IPS-20b (cell line): ENCODE results near the gene GRM1.

Experiments
- H3K27ac ChIP-seq: one replicate; pipeline ENCODE4 v1.5.1; 2013; ENCODE audit warnings: low read length
- H3K27me3 ChIP-seq: 2 replicates; pipeline ENCODE4 v1.6.1; 2013; ENCODE audit warnings: mild to moderate bottlenecking, low read length, inconsistent platforms; ENCODE audit not compliant: insufficient read depth
- H3K36me3 ChIP-seq: 2 replicates; pipeline ENCODE4 v1.6.1; 2013; ENCODE audit warnings: low read depth, mild to moderate bottlenecking, inconsistent platforms, low read length, moderate library complexity; ENCODE audit not compliant: insufficient read depth
- H3K4me1 ChIP-seq: 2 replicates; pipeline ENCODE4 v1.6.1; 2013; ENCODE audit warnings: mild to moderate bottlenecking, control low read depth, inconsistent platforms, low read length, moderate library complexity; ENCODE audit not compliant: insufficient read depth
- H3K4me3 ChIP-seq: 2 replicates; pipeline ENCODE4 v1.5.1; 2013; ENCODE audit warnings: mild to moderate bottlenecking, low read length, inconsistent platforms
- H3K9ac ChIP-seq: 2 replicates; pipeline ENCODE4 v1.6.1; 2013; ENCODE audit warnings: low read depth, mild to moderate bottlenecking, inconsistent platforms, low read length, moderate library complexity
- H3K9me3 ChIP-seq: 2 replicates; pipeline ENCODE4 v1.6.1; 2013; ENCODE audit warnings: mild to moderate bottlenecking, low read depth, low read length, inconsistent platforms; ENCODE audit not compliant: insufficient read depth

Gene GRM1

GRCh38 chr6:146047371-146047770 is 18.5 kb downstream of the GRM1 start:
- Histone ChIP-seq H3K9ac (no peak overlapping the region), H3K4me3 (no peak overlapping the region), H3K27me3 (no peaks in the 10 kb centered on the region), H3K4me1 (no peaks in the 10 kb centered on the region; the same call in 1 of the 2 replicates), H3K27ac (no peak overlapping the region), H3K36me3 (no peaks in the 10 kb centered on the region), H3K9me3 (no peaks in the 10 kb centered on the region)

GRCh38 chr6:146050168-146050567 is 21.3 kb downstream of the GRM1 start:
- Histone ChIP-seq H3K4me1 (no peaks in the 10 kb centered on the region; the same call in 1 of the 2 replicates), H3K4me3 (no peak overlapping the region), H3K9ac (no peak overlapping the region), H3K36me3 (no peaks in the 10 kb centered on the region), H3K9me3 (no peaks in the 10 kb centered on the region), H3K27me3 (no peaks in the 10 kb centered on the region), H3K27ac (no peak overlapping the region)

- Histone ChIP-seq H3K9ac (no peak overlapping the region), H3K36me3 (no peaks in the 10 kb centered on the region), H3K4me3 (no peak overlapping the region), H3K27ac (no peak overlapping the region), H3K4me1 (no peaks in the 10 kb centered on the region; the same call in 1 of the 2 replicates), H3K9me3 (no peaks in the 10 kb centered on the region), H3K27me3 (no peaks in the 10 kb centered on the region)
Observed at GRCh38 chr6:146056506-146056905, 27.6 kb downstream of the GRM1 start.

- Histone ChIP-seq H3K9ac (no peak overlapping the region), H3K36me3 (no peaks in the 10 kb centered on the region), H3K27me3 (no peaks in the 10 kb centered on the region), H3K9me3 (no peaks in the 10 kb centered on the region), H3K27ac (no peak overlapping the region), H3K4me3 (no peak overlapping the region), H3K4me1 (peaks cover 8% of the 10 kb centered on the region)
Observed at GRCh38 chr6:146065690-146066089, 36.8 kb downstream of the GRM1 start.

- Histone ChIP-seq H3K9me3 (no peaks in the 10 kb centered on the region), H3K27me3 (no peaks in the 10 kb centered on the region), H3K4me3 (no peak overlapping the region), H3K4me1 (peaks cover 8% of the 10 kb centered on the region), H3K36me3 (no peaks in the 10 kb centered on the region), H3K27ac (no peak overlapping the region), H3K9ac (no peak overlapping the region)
Observed at GRCh38 chr6:146066506-146066905, 37.6 kb downstream of the GRM1 start.

GRCh38 chr6:146071781-146072180 is 42.9 kb downstream of the GRM1 start:
- peaks cover 3% of the 10 kb centered on the region; the same call in 1 of the 2 replicates for H3K9me3 ChIP-seq
- H3K4me1 ChIP-seq = peaks cover 2% of the 10 kb centered on the region; the same call in 1 of the 2 replicates
- H3K27me3 ChIP-seq = no peaks in the 10 kb centered on the region
- no peak overlapping the region for H3K4me3 ChIP-seq
- H3K9ac ChIP-seq = no peak overlapping the region
- H3K27ac ChIP-seq = no peak overlapping the region
- H3K36me3 ChIP-seq = no peaks in the 10 kb centered on the region

GRCh38 chr6:146077992-146078391 is 49.1 kb downstream of the GRM1 start:
- Histone ChIP-seq H3K36me3 (no peaks in the 10 kb centered on the region), H3K4me1 (no peaks in the 10 kb centered on the region), H3K9me3 (peaks cover 3% of the 10 kb centered on the region; the same call in 1 of the 2 replicates), H3K9ac (no peak overlapping the region), H3K27me3 (no peaks in the 10 kb centered on the region), H3K27ac (no peak overlapping the region), H3K4me3 (no peak overlapping the region)

- Histone ChIP-seq H3K27ac (no peak overlapping the region), H3K27me3 (no peaks in the 10 kb centered on the region), H3K36me3 (no peaks in the 10 kb centered on the region), H3K4me3 (no peak overlapping the region), H3K4me1 (no peaks in the 10 kb centered on the region), H3K9me3 (no peaks in the 10 kb centered on the region), H3K9ac (no peak overlapping the region)
Observed at GRCh38 chr6:146087386-146087785, 58.5 kb downstream of the GRM1 start.

- Histone ChIP-seq H3K4me1 (peaks cover 6% of the 10 kb centered on the region; the same call in 1 of the 2 replicates), H3K4me3 (no peak overlapping the region), H3K36me3 (no peaks in the 10 kb centered on the region), H3K9me3 (no peaks in the 10 kb centered on the region), H3K27me3 (no peaks in the 10 kb centered on the region), H3K9ac (no peak overlapping the region), H3K27ac (no peak overlapping the region)
Observed at GRCh38 chr6:146090474-146090873, 61.6 kb downstream of the GRM1 start.

- H3K27me3 ChIP-seq = no peaks in the 10 kb centered on the region
- no peak overlapping the region for H3K9ac ChIP-seq
- no peak overlapping the region for H3K27ac ChIP-seq
- no peaks in the 10 kb centered on the region for H3K36me3 ChIP-seq
- no peak overlapping the region for H3K4me3 ChIP-seq
- H3K9me3 ChIP-seq = no peaks in the 10 kb centered on the region
- peaks cover 6% of the 10 kb centered on the region; the same call in 1 of the 2 replicates for H3K4me1 ChIP-seq
Observed at GRCh38 chr6:146092961-146093686, 64.3 kb downstream of the GRM1 start.

- H3K27me3 ChIP-seq = no peaks in the 10 kb centered on the region
Observed at GRCh38 chr6:146095481-146095880, 66.6 kb downstream of the GRM1 start.

GRCh38 chr6:146097586-146097985 is 68.7 kb downstream of the GRM1 start:
- Histone ChIP-seq H3K4me1 (peaks cover 6% of the 10 kb centered on the region; the same call in 1 of the 2 replicates), H3K27ac (no peak overlapping the region)

More at GRCh38 chr6:146095481-146095880, 66.6 kb downstream of the GRM1 start:
- no peak overlapping the region for H3K9ac ChIP-seq
- no peaks in the 10 kb centered on the region for H3K9me3 ChIP-seq
- peaks cover 6% of the 10 kb centered on the region; the same call in 1 of the 2 replicates for H3K4me1 ChIP-seq
- H3K27ac ChIP-seq = no peak overlapping the region
- H3K4me3 ChIP-seq = no peak overlapping the region
- H3K36me3 ChIP-seq = no peaks in the 10 kb centered on the region

More at GRCh38 chr6:146097586-146097985, 68.7 kb downstream of the GRM1 start:
- Histone ChIP-seq H3K9ac (no peak overlapping the region), H3K36me3 (no peaks in the 10 kb centered on the region), H3K9me3 (no peaks in the 10 kb centered on the region), H3K4me3 (no peak overlapping the region), H3K27me3 (no peaks in the 10 kb centered on the region)
